Ovary (tissue), 9 donors: ENCODE results near the gene CAMP. TPM values are rescaled to one million over a fixed set of nuclear protein-coding genes. Genes with fewer than 3 reads are reported as not detected.
A peak's percentile ranks its signal among the peaks of the same experiment; 100 is the strongest.

Source experiments
- DNase-seq, 5 donors: peaks; one replicate each; pipeline ENCODE4 v3.0.0-alpha.2; 2019 to 2020
- H3K27ac ChIP-seq, 2 donors: fragments of 200-600 bp; one replicate each; pipeline versions ENCODE4 v1.5.1 to v1.8.0; 2019 to 2022
- H3K27me3 ChIP-seq: fragments of 200-600 bp; one replicate; pipeline ENCODE4 v1.8.0; 2022
- H3K36me3 ChIP-seq: fragments of 200-600 bp; sonication (generic); one replicate; pipeline ENCODE4 v1.5.1; 2019
- H3K4me1 ChIP-seq: one replicate; pipeline ENCODE4 v1.8.1; 2013; ENCODE audit warnings: mild to moderate bottlenecking, moderate library complexity; ENCODE audit not compliant: insufficient read depth
- H3K4me3 ChIP-seq: fragments of 200-600 bp; sonication (generic); one replicate; pipeline ENCODE4 v1.5.1; 2017
- H3K9me3 ChIP-seq, 2 donors: fragments of 200-600 bp in 1 of 2; sonication (generic) in 1 of 2; one replicate each; pipeline versions ENCODE4 v1.5.1 to v1.8.1; 2013 to 2019; ENCODE audit warnings: mild to moderate bottlenecking in 1 of 2, moderate library complexity in 1 of 2
- EP300 ChIP-seq: sonication (generic); formaldehyde crosslinking; IDR thresholded peaks from one replicate; pipeline ENCODE4 v1.6.1; 2017; ENCODE audit warnings: antibody characterized with exemption
- POLR2A ChIP-seq: fragments of 450-650 bp; IDR thresholded peaks from one replicate; pipeline ENCODE4 v1.6.1; 2017; ENCODE audit warnings: antibody characterized with exemption, mild to moderate bottlenecking, moderate library complexity
- WGBS, 3 donors: extraction: QIAGEN DNeasy Blood & Tissue Kit in 1 of 3; methylation state at CpG; one replicate each; pipeline versions ENCODE4 v1.1.5 to v1.1.7; 2013 to 2017; 5-methylcytosine and 5-hydroxymethylcytosine counted together
- intact Hi-C, 4 donors: fragments of 100-400 bp; cut with DNase I; formaldehyde crosslinking; loops; one replicate each; pipeline versions ENCODE4 v1.11.0 to v1.15.1; 2022 to 2023
- polyA plus RNA-seq, 2 donors: library from polyadenylated mRNA; stranded (reverse); fragments of 200-250 nt in 1 of 2; fragments of 350-450 nt in 1 of 2; fragmentation: Illumina TruSeq in 1 of 2; extraction: RNeasy Lipid Tissue Mini Kit (QIAGEN cat#74804) in 1 of 2; gene quantifications; one replicate each; pipeline ENCODE4 v1.2.3, GENCODE V29; 2013 to 2014
- total RNA-seq, 7 donors: library from RNA; depleted of rRNA in 2 of 7; stranded (reverse); fragments of >200 nt in 2 of 7; fragmentation: NEBNext Ultra II Directional in 3 of 7; extraction: Animal tissue kit (Norgen Biotek cat#: 25700) in 3 of 7; gene quantifications; one replicate each; pipeline versions ENCODE4 v1.1.0 to v1.2.4, GENCODE V29; 2016 to 2023
- TF ChIP-seq, protein P1 (sequence below), 3 donors: fragments of 450-650 bp in 2 of 3; fragments of 200-600 bp in 1 of 3; IDR thresholded peaks; one replicate each; pipeline versions ENCODE4 v1.5.1 to v1.8.0; 2016 to 2022; ENCODE audit warnings: antibody characterized with exemption in 3 of 3, mild to moderate bottlenecking in 1 of 3
- donor health status: DM: no; HTN: no; CAD: no; lungs with moderate emphysema.
- donor health status: DM: no; HTN: no; CAD: no.
- donor health status: Bipolar disorder and iron deficiency.
- donor health status: DM: yes; HTN: yes; CAD: no.
- donor health status: DM: no; HTN: no; CAD: no.
- donor health status: DM: yes; HTN: yes; CAD: no.

Gene CAMP
- total and polyA plus RNA-seq, 9 donors = 0.12 to 1.1 TPM; not detected in 7

DNA sequence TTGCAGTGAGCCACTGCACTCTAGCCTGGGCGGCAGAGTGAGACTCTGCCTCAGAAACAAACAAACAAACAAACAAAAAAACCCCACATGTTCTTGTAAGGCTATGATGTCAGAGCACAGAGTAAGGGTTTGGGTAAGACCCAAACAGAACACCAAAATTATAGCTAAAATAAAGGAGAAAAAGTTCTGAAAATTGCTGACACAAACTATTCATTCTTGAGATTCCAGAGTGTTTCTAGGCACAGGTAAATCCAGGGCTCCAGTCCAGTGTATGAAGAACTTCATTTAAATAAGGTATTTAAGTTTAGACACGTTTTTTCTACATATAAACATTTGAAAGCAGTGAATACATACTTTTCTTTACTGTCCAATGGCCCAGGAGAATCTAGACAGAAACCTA, 39.0 kb upstream of the CAMP start:
- DNase-seq = no peak
- Histone ChIP-seq H3K27ac (no peak overlapping the region), H3K4me3 (no peak overlapping the region), H3K36me3 (no peaks in the 10 kb centered on the region), H3K9me3 (no peaks in the 10 kb centered on the region), H3K27me3 (no peaks in the 10 kb centered on the region), H3K4me1 (peaks cover 9% of the 10 kb centered on the region)
- TF ChIP-seq, protein P1, sequence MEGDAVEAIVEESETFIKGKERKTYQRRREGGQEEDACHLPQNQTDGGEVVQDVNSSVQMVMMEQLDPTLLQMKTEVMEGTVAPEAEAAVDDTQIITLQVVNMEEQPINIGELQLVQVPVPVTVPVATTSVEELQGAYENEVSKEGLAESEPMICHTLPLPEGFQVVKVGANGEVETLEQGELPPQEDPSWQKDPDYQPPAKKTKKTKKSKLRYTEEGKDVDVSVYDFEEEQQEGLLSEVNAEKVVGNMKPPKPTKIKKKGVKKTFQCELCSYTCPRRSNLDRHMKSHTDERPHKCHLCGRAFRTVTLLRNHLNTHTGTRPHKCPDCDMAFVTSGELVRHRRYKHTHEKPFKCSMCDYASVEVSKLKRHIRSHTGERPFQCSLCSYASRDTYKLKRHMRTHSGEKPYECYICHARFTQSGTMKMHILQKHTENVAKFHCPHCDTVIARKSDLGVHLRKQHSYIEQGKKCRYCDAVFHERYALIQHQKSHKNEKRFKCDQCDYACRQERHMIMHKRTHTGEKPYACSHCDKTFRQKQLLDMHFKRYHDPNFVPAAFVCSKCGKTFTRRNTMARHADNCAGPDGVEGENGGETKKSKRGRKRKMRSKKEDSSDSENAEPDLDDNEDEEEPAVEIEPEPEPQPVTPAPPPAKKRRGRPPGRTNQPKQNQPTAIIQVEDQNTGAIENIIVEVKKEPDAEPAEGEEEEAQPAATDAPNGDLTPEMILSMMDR (IDR thresholded peaks at IDR 0.05) = no peak
- TF ChIP-seq EP300 = no peak
- no peak for TF ChIP-seq POLR2A
- intact Hi-C loops = no loop called here
- WGBS, 3 donors = 89 to 95% (median 91%) methylated on average over 2 of the region's 2 CpGs

DNA sequence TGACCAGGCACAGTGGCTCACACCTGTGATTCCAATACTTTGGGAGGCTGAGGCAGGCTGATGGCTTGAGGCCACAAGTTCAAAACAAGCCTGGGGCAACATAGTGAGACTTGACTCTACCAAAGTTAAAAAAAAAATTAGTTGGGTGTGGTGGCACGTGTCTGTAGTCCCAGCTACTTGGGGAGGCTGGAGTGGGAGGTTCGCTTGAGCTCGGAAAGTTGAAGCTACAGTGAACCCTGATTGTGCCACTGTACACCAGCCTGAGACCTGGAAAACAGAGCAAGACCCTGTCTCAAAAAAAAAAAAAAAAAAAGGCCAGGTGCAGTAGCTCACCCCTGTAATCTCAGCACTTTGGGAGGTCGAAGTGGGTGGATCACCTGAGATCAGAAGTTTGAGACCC, 38.2 kb upstream of the CAMP start:
- intact Hi-C loops = no loop called here
- H3K27me3 ChIP-seq = no peaks in the 10 kb centered on the region
- TF ChIP-seq POLR2A (no peak), EP300 (no peak)
- H3K9me3 ChIP-seq = no peaks in the 10 kb centered on the region
- 88 to 92% (median 90%) methylated on average over 4 of the region's 4 CpGs for WGBS, 3 donors
- H3K36me3 ChIP-seq = no peaks in the 10 kb centered on the region
- no peak overlapping the region for H3K27ac ChIP-seq
- H3K4me3 ChIP-seq = no peak overlapping the region
- H3K4me1 ChIP-seq = peaks cover 9% of the 10 kb centered on the region
- DNase-seq = no peak

DNA sequence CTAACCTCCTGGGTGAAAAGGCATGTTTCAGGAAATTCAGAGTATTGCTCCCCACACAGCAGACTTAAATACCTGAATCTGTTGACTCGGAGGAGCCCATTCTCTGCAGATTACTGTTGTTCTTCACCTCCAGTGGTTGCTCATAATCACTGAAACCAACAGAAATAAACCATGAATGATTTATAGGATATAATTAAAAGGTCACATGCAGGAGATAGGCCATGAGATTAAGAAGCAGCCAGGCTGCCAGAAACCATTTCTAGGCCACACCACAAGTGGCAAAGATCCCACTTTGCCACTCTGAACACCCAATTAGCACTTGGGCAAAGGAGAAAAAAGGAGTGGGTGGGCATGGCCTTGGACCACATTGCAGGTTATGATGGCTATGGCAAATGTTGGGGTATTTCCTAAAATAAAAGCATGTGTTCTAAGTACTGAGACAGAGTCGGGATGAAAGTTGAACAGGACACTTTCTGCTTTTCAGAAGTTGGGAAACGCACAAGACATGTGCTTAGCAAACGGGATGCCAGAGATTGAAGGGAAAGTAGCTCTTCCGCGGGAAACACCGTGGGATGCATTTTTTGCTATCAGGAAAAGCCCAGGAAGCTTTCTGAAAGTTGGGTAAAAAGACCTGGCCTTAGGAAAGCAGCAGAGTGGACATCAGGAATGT, 36.5 kb upstream of the CAMP start:
- no peak for DNase-seq
- WGBS, 3 donors = 22 to 27% (median 22%) methylated on average over 7 of the region's 7 CpGs
- no peaks in the 10 kb centered on the region for H3K9me3 ChIP-seq
- peak overlapping the region in 1 of 2 donors; percentile 30 for H3K27ac ChIP-seq
- TF ChIP-seq EP300 (no peak), POLR2A (no peak)
- TF ChIP-seq, protein P1 (IDR thresholded peaks at IDR 0.05) = no peak
- H3K27me3 ChIP-seq = no peaks in the 10 kb centered on the region
- no peaks in the 10 kb centered on the region for H3K36me3 ChIP-seq
- H3K4me1 ChIP-seq = peaks cover 9% of the 10 kb centered on the region
- intact Hi-C loops = no loop called here
- no peak overlapping the region for H3K4me3 ChIP-seq

DNA sequence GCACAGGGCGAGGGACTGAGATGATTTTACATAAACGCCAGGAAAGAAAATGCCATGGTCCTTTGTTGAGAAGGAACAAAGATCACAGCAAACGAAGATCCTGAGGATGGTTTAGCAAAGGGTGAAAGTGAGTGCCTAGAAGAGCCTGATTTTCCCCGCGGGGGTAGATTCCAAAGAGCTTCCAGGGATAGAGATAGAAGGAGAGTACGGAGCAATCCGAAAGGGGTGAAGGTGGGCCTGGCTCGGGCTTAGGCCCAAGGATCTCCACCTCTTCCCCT, 36.1 kb upstream of the CAMP start:
- TF ChIP-seq POLR2A (no peak), EP300 (no peak)
- no peaks in the 10 kb centered on the region for H3K27me3 ChIP-seq
- H3K36me3 ChIP-seq = no peaks in the 10 kb centered on the region
- H3K4me1 ChIP-seq = peaks cover 7% of the 10 kb centered on the region
- intact Hi-C loops = no loop called here
- H3K4me3 ChIP-seq = peak overlapping the region; percentile 59
- WGBS, 3 donors = 7 to 9% (median 8%) methylated on average over 8 of the region's 8 CpGs
- DNase-seq = no peak
- no peaks in the 10 kb centered on the region for H3K9me3 ChIP-seq
- H3K27ac ChIP-seq = peak overlapping the region; percentile 30 to 49

DNA sequence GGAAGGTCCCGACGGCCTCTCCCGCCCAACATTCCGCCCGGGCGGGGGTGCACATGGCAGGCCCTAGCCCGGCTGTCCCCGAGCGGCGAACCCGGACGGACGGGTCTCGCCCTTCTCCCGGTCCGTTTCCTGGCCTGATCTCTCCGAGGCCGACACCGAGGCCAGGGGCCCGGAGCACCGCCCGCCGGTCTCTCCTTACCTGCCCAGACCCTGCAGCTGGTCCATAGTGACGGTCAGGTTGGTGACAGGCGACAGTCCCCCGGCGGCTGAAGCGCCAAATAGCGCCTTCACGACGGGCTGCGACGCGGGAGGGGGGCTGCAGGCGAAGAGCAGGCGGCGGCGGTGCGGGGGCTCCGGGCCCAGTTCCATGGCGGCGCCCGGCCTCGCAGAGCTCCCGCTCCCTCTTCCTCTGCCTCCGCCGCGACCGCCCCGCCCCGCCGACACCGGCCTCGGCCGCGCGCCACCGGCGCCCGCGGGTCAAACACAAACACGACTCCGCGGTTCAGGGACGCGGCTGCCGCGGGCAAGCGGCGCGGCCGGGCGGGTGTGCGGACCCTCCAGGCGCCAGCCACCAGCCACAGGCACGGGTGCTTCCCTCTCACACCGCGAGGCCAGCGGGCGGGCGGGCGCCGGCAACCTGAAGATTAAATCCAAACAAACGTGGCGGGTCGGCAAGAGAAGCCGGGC, 35.6 kb upstream of the CAMP start:
- no peaks in the 10 kb centered on the region for H3K9me3 ChIP-seq
- peak; percentile 75 to 93 (median 84) for DNase-seq
- TF ChIP-seq, protein P1 (IDR thresholded peaks at IDR 0.05) = no peak
- no peak for TF ChIP-seq EP300
- no peak for TF ChIP-seq POLR2A
- no peaks in the 10 kb centered on the region for H3K36me3 ChIP-seq
- H3K27ac ChIP-seq = peak overlapping the region; percentile 30 to 49
- H3K4me1 ChIP-seq = peaks cover 6% of the 10 kb centered on the region
- intact Hi-C loops = no loop called here
- no peaks in the 10 kb centered on the region for H3K27me3 ChIP-seq
- 1% methylated on average over 60 to 87 of the region's 87 CpGs for WGBS, 3 donors
- peak overlapping the region; percentile 59 for H3K4me3 ChIP-seq
